CD4-positive, alpha-beta T cell treated with Interleukin-12 subunit alpha and Interleukin-12 subunit beta, for 1 hour (primary cell): ENCODE data around the gene DKK3.

Experiments
- DNase-seq: peaks from one replicate; pipeline ENCODE4 v3.0.0-alpha.2; 2020

The DKK3 gene

DNA sequence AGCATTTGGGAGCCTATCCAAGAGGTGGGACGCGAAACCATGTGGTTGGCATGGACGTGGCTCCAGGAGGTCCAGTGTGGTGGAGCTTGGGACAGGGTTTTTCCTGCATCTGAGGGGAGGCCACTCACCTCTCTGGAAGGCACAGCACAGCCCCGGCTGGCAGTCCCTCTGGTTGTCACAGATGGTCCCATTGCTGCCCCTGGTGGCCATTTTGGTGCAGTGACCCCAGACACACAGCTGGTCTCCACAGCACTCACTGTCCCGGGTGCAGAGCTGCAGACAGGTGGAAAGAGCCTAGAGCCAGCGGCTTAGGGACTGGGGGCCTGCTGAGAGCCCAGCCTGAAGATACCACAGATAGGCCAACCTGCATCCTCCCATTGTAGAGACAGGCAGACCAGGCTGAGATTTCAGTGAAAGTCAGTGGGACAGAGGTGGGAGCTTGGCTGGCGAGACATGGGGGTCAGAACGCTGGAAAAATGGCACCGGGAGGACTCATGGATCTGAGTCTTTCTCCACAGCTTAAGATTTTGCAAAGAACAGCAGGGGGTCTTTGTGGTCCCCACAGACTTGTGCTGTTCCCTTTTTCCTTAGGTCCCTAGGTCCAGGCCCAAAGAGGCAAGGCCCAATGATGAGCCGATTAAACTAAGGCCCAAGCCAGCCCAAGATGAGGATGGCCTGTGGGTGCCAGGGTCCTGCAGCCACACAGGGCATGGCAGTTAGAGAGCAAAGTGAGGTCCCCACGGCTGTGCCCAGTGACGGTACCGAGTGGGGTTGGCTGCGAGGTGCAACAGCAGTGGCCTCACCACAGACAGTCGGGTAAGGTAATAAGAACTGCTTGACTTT lies 41.4 kb downstream of the DKK3 start:
- DNase-seq = peak; percentile 67

- no peak for DNase-seq
Measured at GRCh38 chr11:11966354-11966741, 42.1 kb downstream of the DKK3 start.

GRCh38 chr11:11965656-11966353 lies 42.6 kb downstream of the DKK3 start:
- DNase-seq = no peak

DNA sequence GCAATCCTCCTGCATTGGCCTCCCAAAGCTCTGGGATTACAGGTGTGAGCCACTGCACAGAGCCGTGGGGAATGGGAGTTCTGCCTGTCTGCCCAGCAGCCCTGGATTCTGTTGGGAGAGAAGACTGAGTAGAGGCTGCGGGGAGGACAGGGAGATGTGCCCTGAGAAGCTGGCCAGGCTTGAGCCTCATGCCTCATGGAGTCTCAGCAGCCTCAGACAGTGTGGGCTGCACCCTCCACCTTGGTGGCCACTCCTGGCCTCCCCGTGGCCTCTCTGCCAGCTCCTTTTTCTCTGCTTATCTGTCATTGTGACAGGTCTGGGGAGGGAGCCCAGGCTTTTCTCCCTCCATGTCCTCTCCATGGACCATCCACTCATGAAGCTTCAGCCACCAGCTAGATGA lies 43.2 kb downstream of the DKK3 start:
- DNase-seq = no peak

GRCh38 chr11:11964774-11965150 lies 43.7 kb downstream of the DKK3 start:
- no peak for DNase-seq

DNA sequence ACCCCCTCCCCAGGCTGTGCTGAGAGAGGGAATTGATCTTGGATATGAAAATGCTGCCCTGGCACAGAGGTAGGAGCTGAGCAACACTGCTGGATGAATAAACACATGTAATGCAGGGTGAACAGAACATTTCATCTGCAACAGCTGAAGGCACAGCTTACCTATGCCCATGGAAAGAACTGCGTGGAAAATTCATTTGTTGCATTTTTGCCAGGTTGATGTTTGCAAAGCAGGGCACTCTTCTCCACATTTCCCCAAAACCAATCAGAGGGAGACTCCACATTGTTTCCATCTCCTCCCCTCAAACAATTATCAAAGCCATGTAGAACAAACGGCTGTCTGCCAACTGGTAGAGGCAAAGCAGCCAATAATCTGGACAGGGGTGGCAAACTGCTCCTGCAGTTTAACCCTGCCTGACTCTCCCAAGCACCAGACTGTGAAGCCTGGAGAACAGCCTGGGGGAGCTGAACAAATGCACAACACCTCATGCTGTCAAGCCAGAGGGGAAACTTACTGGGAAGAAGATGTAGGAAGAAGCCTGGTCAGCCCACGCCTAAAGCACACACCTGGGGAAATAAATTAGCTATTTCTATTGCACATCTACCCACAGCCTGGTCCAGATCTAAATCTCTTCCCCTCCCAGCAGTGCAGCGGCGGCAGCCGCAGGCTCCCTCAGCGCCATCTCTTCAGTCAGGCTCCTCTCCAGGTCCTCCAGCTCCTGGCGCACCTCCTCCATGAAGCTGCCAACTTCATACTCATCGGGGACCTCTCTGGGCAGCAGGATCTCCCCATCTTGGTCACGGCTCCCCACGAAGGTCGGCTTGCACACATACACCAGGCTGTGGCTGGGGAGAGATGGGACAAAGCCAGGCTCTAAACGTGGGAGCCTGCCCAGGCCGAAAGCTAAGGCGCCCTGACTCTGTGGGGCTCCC lies 44.3 kb downstream of the DKK3 start:
- no peak for DNase-seq

DNA sequence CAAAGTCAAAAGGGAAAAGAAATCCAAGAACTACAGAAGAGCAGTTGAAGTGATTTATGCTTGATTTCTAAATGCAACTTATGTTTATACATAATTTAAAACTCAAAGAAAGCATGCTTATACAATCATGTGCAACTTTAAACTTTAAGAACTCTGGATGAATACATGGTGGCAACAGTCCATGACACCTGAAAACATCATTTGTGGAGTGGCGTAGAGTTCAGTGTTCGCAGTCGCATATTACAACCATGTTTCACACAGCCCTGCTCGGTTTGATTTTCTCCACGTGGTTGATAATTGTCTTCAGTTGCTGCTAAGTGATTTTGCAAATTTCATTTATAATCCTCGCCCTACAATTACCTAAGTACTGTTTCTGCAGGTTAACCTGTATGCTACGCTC lies 45.4 kb downstream of the DKK3 start:
- DNase-seq = no peak

DNA sequence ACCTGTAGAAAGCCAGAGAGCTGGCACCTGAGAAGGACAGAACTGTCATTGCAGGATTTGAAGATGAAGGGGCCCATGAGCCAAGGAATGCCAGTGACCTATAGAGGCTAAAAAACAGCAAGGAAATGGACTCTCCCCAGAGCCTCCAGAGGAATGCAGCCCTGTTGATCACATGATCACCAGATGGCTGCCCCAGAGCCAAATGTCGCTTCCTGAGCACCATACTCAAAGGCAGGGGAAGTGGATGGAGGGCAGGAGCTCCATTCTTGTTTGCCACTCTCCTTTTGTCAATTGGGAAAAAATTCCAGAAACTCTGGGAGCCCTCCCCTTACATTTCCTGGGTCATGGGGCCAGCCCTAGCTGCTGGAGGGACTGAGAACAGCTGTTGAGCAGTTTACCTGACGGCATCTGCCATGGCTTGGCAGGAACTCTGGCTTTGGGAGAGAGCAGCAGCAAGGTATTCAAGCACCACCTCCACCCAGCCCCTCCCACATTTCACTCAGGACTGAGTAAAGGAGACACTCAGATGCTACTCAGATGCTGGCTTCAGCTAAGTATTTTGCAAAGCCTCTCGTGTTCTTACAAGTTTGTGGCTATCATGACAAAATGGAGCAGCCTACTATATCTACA lies 46.9 kb downstream of the DKK3 start:
- no peak for DNase-seq

DNA sequence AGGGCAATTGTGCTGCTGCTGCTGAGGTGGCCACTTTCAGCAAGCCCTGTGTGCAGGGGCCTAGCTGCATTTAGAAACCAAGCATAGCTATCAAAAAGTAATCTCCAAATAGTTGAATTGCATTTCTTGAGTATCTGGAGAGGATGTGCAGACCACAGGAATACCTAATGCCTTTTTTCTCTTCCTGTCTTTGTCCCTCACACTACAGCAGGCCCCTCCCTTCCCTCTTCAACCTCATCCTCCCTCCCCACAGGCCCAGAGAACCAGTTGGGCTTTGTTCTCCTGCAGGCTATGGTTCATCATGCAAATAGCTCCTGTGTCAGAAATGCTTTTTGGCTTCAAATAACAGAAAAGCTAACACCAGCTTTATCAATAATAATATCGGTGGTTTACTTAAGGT lies 47.7 kb downstream of the DKK3 start:
- peak; percentile 33 for DNase-seq

DNA sequence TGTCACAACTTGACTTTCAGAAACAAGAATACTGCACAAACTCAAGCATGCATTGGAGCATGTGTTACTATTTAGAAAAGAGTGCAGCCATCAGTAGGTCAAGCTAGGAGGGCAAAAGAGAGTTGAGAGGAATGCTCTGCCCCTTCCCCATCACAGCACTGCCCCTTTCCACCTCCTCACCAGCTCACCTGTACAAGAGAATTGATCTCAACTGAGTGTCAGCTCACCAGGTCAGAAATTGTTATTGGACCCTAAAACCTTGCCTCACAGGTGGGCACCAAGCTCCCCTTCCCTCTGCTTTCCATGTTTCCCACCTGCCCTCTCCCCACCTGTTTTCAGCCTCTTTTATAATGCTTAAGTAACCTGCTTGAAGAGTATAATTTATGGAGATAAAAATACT lies 48.8 kb downstream of the DKK3 start:
- DNase-seq = no peak

GRCh38 chr11:11958403-11959231 lies 49.8 kb downstream of the DKK3 start:
- DNase-seq = no peak

GRCh38 chr11:11956006-11956405 lies 52.4 kb downstream of the DKK3 start:
- no peak for DNase-seq

DNA sequence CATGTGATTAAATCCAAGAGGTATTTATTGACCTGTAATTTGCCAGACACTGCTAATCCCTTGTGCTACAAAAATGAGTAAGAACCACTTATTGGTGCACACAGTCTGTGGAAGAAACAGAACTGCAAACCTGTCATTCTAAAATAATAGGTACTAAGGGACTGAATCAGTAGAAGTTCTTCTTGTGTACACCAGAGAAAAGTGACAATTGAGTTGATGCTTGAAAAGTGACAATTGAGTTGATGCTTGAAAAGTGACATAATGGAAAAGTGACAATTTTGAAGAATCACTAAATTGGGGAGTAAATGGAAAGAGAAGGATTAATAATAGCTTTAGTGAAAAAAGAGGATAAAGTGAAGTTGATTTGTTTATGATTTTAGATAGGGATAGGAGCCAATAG lies 56.4 kb downstream of the DKK3 start:
- no peak for DNase-seq

- no peak for DNase-seq
Measured at GRCh38 chr11:11949482-11949881, 58.9 kb downstream of the DKK3 start.

GRCh38 chr11:11948242-11948947 lies 60.0 kb downstream of the DKK3 start:
- no peak for DNase-seq

GRCh38 chr11:11947825-11948224 lies 60.6 kb downstream of the DKK3 start:
- DNase-seq = no peak

- no peak for DNase-seq
Measured at GRCh38 chr11:11946878-11947277, 61.5 kb downstream of the DKK3 start.

DNA sequence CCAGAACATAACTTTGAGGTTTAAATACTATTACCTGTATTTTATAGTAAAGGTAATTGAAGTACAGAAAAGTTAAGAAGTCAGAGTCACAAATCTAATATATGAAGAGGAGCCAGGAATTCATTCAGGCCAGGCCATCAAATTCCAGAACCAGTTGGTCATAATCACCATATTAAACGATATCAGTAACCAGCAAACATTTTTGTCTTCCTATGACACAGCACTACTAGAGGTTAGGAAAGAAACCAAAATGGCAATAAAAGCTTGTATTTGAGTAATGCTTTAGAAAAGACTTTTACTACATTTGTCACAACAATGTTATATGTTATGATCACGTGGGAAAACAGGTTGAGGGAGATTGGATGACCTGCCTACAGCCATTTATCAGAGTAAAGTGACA lies 62.2 kb downstream of the DKK3 start:
- no peak for DNase-seq

- no peak for DNase-seq
Measured at GRCh38 chr11:11944444-11944843, 64.0 kb downstream of the DKK3 start.

DNA sequence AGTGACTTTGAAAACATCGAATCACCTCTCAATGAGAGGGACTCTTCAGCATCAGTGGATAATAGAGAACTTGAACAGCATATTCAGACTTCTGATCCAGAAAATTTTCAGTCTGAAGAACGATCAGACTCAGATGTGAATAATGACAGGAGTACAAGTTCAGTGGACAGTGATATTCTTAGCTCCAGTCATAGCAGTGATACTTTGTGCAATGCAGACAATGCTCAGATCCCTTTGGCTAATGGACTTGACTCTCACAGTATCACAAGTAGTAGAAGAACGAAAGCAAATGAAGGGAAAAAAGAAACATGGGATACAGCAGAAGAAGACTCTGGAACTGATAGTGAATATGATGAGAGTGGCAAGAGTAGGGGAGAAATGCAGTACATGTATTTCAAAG lies 65.8 kb downstream of the DKK3 start:
- DNase-seq = no peak

GRCh38 chr11:11940551-11940950 lies 67.9 kb downstream of the DKK3 start:
- DNase-seq = no peak
